CD4-positive, alpha-beta T cell treated with Interleukin-10 for 1 hour (primary cell): Measurements from ENCODE around the gene CLDN19.

Experiments
- DNase-seq: peaks from one replicate; pipeline ENCODE4 v3.0.0-alpha.2; 2020

Gene CLDN19, protein sequence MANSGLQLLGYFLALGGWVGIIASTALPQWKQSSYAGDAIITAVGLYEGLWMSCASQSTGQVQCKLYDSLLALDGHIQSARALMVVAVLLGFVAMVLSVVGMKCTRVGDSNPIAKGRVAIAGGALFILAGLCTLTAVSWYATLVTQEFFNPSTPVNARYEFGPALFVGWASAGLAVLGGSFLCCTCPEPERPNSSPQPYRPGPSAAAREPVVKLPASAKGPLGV

DNA sequence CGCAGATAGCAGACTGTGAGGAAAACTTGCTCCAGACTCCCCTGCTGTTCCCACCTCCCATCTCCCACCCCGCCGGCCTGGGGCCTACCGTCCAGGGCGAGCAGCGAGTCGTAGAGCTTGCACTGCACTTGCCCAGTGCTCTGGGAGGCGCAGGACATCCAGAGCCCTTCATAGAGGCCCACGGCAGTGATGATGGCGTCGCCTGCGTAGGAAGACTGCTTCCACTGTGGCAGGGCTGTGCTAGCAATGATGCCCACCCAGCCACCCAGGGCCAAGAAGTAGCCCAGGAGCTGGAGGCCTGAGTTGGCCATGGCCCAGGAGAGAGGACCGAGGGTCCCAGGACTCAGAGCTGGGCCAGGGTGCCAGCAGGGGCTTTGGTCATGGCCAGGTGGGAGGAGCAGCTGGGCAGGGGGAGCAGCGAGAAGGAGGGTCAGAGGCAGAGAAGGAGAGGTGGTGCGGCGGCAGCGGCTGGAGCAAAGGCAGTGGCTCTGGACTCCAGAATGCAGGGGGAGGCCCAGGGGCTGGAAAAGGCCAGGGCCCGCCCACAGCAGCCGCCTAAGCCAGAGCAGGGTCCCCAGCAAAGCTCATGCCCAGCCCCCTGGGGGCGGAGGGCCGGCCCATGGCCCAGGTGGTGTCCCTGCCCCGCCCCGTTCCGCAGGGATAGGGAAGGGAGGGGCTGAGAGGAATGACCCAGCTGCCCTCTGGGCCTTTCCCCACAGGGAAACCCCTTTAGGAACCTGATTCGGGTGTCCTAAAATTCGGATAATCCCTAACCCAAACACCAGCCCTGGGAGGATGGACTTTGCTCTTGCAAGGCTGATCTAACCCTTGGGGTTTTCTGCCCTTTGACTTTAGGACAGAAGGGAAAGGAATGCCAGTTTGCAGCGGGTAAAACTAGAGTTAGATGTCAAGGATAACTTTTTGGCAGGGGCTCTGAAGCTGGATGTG lies at the start of gene CLDN19:
Gene CLDN19 (minus strand): TSS at position 484 of the 948 bp plus-strand sequence. CDS start 173 bp downstream, at position 311.
- no peak for DNase-seq

DNA sequence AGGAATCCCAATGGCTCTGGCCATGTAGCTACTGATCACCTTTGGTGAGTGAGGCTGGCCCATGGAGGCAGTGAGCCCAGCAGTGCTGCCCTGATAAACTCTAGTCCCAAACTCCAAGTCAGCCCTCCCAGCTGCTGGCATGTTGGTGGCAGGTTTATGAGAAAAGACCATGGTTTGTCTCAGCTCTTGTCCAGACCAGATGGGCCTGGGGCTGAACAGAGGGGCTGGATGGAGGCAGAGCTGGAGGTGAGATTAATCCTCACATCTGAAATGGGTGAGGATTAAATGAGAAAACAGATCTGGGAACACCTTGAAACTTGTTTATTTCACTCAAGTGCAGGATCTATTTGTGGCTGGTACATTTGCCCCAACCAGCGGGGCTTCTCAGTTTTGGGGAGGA lies 48.0 kb upstream of the CLDN19 start:
- DNase-seq, result no peak

DNA sequence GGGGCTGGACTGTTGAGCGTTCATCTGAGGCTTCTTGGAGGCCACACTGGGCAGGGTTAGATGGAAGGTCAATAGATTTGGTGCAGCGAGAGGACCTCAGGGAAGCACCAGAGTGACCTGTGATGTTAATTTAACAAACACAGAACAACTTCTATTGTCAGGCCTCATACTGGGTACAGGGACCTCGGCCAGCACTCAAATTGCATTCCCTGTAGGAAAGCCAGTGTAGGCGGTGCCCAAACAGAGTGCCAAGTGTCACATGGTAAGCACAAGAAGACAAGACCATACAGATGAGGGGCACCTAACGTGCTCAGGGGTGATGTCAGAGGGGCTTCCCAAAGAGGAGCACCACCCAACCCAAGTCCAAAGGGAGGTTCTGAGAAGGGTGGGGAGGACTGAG lies 46.1 kb upstream of the CLDN19 start:
- DNase-seq, result no peak

DNA sequence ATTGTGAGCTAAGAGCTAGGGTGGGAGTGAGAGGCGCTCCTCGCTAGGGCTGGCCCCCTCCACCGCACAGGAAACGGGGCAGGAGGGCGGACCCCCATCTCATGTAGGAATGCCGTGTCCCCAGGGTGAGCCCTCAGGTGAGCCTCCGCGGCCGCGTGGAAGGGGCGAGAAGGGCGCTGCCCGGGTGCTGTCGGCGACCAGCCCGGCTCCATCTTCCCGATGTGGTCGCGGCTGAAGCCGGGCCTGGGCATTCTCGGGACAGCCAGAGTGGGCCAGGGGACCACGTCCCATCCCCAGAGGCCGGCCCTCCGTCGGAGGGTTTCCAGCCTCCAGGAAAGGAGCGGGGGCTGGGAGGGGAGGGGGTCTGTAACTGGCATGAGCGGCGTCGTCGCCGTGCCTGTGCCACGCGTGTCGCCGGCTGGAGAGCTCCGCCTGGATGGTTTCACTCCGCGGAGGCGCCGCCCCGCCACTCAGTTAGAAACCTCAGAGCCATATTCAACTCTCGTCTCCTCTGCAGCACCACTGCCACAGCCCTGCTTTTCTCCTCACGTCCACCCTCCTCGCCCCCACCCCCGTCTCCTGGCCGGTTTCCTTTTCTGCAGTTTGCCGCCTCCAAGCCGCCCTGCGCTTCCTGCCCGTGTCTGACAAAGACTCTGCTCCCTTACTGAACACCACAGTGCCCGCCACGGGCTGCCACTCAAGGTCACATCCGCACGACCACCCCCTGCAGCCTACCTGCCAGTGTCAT lies 45.1 kb upstream of the CLDN19 start, which contains the start of gene TMEM269:
Gene TMEM269 (plus strand): TSS at position 46 of the 748 bp plus-strand sequence. CDS start 4,903 bp downstream, outside the sequence.
- DNase-seq, result peak; percentile 39

DNA sequence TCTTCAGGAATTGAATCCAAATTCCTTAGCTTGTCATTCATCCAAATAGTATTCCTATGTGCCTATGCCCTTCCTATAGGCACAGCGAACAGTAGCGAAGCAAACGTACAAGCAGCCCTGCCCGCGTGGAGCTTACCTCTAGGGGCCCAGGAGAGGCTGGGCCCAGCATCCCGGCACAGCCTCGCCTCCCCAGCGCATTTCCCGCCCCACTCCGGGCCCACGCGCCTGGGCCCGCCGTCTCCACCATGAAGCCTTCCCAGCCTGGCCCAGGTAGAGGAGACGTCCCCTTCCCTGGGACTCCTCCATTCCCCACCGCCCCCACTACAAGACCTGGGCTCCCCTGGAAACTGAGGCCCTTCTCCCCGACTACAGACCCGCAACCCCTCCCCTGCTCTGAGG lies 44.5 kb upstream of the CLDN19 start:
- DNase-seq, result no peak

DNA sequence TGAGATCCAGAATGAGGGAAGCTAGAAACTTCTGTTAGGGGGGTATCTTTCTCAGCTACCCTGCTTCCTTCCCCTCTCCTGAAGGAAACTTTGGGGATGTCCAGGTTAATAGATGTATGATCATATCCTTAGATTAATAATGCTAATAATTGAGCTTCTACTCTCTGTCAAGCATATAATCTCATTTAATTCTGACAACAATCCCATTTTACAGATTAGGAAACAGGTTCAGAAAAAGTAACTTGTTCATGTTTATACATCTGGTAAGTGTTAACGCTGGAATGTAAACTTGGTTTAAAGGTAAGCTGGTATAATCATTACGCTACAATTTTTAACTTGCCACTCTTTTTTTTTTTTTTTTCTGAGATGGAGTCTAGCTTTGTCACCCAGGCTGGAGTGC lies 43.1 kb upstream of the CLDN19 start:
- no peak for DNase-seq

DNA sequence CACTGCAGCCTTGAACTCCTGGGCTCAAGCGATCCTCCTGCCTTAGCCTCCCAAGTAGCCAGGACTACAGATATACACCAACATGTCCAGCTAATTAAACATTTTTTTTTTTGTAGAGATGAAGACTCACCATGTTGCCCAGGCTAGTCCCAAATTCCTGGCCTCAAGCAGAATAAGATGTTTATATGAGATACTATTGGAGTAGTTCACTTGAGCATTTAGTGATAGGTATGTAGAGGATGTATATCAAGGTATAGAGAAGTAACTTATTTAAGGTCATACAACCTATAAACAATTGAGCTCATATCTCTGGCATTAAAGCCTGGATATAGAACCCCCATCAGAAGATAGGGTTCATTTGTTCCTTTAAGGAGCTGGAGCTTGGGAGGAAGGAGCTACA lies 40.1 kb upstream of the CLDN19 start:
- no peak for DNase-seq

DNA sequence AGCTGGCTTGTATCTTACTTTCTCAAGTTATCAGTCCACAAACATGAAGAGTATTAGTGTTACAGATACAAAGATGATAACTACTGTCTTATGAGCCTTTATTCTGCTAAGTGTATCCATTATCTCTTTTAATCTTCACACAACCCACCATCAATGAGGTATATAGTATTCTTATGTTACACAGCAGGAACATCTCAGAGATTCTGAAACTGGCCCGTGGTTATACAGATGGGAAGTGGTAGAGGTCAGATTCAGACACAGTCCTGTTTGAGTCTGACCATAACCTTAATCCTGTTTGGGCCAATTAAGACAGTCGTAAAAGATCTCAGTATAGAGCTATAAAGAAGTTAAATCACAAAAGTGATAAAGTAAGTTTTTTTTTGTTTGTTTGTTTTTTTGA lies 39.7 kb upstream of the CLDN19 start:
- no peak for DNase-seq

DNA sequence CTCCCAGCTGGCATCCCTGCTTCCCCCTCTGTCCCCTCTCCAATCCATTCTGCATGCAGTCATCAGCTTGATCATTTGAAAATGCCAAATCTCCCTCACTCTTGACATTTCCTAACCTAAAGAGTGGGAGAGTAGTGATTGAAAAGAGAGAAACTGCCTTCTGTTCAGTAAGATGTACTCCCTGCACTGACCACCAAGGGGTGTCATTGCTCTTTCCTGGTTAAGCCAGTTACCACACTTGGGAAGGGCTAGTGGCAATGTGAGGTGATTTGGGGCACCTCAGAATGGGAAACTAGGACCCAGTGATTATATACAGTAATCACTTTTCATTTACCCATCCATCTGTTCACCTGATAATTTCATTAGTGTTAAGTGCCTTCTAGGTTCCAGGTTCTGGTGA lies 37.8 kb upstream of the CLDN19 start:
- DNase-seq, result peak; percentile 40

DNA sequence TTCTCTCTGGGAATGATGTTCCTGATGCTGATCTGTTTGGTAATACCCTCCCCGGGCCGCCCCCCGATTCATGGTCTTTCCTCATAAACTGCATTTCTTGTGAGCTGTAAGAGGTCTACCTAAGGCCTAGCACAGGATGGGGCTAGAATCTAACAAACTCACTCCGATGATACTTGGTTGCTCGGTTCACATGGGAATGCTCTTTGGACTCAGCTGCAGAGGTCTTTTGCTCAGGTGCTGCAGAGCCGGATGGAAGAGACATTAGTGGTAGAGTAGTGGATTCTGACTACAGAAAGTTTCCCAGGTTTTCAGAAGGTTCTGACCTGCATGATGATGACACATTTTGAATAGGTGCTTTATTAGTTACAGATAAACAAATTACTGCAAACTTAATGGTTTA lies 36.5 kb upstream of the CLDN19 start:
- no peak for DNase-seq

DNA sequence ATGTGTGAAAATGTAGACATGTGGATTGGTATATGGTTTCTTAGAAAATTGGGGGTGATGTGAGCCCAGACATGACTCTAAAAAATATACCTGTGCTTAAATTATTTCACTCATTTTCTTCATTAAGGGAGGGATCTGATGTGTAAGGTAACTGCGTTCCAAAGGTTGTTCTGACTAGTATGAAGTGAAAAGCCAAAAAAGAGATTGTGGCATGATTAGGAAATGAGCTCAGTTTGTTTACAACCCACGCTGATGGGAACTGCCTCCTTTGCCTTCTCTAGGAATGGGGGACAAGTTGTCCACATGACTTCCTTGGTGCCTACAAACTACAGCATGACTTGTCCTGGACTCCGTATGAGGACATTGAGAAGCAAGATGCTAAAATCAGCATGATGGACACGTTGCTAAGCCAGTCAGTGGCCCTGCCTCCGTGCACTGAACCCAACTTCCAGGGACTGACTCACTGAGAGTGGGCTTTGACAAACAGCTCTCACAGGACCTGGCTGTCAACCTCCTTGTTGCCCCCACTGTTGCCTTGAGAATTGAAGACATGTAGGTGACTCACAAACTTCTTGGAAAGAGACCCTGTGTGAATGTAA lies 35.0 kb upstream of the CLDN19 start:
- DNase-seq, result no peak

DNA sequence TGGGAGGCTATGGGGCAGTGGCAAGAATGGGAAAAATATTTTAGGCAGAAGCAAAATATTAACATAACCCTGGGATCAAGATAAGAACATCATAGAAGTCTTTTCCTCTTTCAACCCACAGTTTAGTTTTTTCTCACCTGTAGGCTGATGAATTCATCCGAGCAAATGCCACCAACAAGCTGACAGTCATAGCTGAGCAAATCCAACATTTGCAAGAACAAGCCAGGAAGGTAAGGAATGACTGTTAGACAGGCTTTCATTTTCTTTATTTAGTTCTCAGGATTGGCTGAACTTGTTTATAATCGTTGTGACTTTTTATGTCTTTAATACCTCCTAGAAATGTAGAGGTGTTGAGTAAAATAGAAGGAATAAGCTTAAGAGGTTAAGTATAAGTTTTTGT lies 33.4 kb upstream of the CLDN19 start:
- DNase-seq, result no peak

DNA sequence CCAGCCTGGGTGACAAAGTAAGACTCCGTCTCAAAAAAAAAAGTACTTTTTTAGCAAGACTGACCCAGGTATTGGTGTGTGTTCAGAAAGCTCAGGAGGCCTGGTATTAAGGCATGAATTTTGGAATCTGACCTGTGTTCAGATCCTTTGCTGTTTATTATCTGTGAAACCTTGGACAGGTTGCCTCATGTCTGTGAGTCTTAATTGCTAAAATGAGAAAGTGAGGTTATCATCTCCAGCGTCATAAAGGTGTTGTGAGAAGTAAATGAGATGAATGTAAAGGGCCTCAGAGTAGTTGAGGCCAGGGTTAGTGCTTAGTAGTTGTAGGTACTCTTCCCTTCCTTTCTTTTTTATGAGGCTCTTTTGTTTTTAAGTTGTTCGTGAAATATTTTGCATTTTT lies 29.8 kb upstream of the CLDN19 start:
- no peak for DNase-seq

DNA sequence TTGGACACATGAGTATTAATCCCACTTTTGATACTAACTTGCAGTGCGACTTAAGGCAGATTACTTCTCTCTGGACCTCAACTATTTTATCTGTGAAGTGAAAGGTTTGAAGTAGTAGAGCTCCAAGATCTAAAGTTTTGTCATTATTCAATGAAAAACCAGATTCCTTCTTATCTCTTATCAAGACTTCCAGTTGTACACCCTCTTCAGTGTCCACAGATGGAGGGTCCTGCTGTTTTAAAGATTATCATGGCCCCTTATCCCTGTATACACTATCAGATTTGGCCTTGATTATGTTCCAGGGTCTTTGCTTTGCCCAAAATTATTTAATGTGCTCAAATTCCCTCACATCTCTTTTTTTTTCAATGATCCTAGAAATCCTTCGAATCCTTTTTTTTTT lies 28.1 kb upstream of the CLDN19 start:
- DNase-seq, result no peak

DNA sequence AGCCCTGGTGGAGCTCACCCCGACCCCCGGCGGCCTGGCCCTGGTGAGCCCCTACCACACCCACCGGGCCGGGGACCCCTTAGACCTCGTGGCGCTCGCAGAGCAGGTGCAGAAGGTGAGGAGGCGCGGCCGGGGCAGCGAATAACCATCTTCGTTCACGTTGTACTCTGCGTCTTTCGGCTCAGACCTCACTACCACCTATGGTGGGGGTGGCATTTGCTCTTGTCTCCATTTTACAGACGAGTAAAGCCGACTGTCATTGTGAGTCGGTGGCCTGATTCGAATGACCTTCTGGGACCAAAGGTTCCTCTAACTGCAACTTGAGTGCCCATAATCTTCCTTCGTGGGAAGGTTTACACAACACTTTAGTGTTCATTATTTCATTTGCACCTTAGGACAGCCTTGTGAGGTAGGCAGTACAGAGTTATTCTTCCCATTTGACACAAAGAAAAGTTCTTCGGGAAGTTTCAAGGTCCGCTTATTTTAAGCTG lies 27.5 kb upstream of the CLDN19 start:
- no peak for DNase-seq

DNA sequence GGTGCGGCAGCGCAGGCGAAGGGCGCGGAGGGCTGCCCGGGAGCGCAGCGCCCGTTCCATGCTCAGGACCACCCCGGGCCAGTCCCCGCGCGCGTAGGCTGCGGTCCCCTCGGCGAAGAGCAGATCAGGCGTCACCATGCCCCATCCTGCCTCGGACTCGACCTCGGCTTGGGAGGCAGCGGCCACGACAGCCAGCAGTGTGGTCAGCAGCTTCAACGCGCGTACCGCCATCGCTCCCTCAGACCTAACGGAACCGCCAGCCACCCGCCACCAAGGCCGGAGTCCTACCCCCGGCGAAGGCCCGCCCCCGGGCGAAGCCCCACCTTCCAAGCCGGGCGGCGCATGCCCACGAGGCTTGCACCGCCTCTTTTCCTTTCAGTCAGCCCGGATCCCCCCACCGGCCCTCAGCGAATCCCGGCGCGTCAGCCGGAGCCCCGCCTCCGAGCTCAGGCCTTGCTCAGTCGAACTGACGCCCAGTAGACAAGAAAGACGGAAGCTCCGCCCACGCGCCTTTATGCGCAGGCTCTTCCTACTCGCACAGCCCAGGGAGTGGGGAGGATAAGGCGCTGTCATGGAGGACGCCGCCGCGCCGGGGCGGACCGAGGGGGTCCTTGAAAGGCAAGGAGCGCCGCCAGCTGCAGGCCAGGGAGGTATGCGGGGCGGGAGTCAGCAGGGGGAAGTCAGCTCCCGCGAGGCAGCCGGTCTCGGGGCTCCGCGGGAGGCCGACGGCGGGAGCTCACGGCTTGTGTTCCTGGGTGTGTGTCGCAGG lies 26.9 kb upstream of the CLDN19 start, which contains the start of the genes C1orf50 and P3H1:
Gene C1orf50 (plus strand): TSS at position 509 of the 769 bp plus-strand sequence. CDS start 63 bp downstream, at position 572.
Gene P3H1 (minus strand): TSS at position 288 of the 769 bp plus-strand sequence. CDS start 57 bp downstream, at position 231.
- DNase-seq, result peak; percentile 100

DNA sequence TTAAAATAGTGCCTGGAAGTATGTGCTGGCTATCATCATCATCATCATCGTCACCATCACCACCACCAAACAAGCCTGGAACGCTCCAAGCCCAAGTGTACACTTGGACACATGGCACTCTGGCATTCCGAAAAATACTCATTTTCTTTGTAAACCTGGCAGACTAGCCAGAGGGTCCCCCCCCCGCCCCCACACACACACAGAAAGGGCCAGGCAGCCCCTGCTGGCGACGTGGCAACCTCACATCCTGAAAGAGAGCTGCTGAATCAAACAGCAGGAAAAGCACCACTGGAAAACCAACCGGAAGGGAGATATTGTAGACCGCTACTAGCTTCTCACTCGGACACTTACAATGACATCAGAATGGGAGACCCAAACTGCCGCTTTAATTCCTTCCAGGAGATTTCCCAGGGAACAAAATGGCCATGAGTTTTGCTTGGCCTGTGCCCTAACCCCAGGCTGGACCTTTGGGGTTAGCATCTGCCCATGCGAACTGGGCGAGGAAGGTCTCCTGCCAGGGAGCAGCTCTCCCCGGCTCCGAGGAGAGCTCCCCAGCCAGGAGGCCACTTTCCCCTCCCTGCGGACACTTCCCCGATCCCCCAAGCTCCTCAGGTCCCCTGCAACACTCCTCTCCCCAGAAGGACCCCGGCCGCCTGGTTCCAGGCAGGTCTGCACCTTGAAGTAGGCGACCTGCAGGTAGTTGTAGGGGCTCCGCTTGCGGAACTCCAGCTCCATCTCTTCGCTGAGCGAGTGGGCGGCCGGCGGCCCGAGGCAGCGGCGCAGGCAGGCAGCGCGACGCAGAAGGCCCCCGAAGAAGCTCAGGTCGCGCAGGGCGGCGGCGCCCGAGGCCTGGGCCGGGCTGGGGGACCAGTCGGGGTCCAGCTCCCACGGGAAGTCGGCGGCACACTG lies 26.1 kb upstream of the CLDN19 start:
- peak; percentile 40 for DNase-seq

DNA sequence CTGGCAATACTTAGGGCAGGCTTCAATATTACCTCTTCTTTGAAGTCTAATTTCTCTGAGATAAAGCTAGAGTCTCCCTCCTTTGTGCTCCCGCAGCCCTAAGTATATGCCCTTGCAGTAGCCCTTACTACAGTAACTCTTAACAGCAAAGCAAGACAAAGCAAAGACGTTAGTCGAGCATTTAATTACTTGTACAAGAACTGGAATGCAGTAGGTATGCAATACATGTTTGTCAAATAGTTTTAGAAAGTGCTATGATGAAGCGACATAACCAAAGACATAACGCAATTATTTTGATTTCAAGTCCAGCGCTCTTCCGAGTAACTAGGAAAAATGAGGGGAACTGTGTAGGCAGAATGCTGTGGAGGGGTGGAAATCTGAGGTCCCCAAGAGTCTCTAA lies 25.2 kb upstream of the CLDN19 start:
- DNase-seq, result no peak

DNA sequence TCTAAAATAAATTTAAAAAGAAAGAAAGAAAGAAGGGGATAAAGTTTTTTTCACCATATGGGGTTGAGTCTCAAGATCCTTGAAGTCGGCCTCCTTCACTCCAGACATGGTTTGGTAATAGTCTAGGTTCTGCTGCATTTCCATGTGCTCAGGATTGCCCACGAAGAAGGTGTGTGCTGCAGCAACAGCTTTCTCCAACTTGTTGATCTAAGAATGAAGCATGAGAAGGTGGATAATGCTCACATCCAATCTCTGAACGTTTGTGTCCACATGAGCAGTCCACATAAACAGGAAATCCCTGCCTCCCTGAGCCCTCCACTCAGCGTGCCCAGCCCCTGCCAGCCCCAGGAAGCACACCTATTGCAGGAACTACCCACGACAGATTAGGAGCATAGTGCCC lies 22.2 kb upstream of the CLDN19 start:
- no peak for DNase-seq

DNA sequence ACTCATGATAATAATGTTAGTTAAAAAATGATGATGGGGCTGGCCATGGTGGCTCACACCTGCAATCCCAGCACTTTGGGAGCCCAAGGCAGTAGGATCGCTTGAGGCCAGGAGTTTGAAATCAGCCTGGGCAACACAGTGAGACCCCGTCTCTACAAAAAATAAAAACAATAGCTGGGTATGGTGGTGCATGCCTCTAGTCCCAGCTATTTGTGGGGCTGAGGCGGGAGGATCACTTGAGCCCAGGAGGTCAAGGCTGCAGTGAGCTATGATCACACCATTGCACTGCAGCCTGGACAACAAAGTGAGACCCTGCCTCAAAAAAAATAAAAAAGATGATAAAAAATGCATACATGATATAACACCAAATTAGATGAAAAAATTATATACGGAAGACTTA lies 21.5 kb upstream of the CLDN19 start:
- no peak for DNase-seq

DNA sequence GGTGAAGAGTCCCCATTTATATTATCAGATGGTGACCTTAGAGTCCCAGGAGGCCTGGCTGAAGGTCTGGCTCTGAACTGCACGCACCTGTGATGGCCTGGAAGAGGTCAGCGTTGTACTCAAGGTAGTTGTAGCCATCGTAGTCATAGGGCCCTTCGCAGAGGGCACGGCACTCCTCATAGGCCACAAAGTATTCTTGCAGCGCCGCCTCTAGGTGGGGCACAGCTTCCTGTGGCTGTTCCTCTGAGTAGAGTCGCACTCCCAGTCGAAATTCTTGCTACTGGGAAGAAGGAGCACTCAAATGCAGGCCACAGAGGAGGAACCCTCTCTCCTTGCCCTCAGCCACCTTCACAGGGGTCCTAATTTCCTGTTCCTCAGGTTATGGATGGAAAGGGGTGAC lies 19.1 kb upstream of the CLDN19 start:
- DNase-seq, result no peak
